Esophagus muscularis mucosa (tissue), 4 donors: ENCODE data around the gene CERS5. TPM values are rescaled to one million over a fixed set of nuclear protein-coding genes. Genes with fewer than 3 reads are reported as not detected.
"Not testable (repeated sequence)": the region's sequence is repeated elsewhere in the genome, so short reads cannot be mapped to it uniquely, and the experiment has no call there.

Experiments
- DNase-seq: peaks from one replicate; pipeline ENCODE4 v3.0.0-alpha.2; 2017; ENCODE audit errors: extremely low spot score
- H3K27ac ChIP-seq, 4 donors: fragments of 200-600 bp; sonication (generic); replicated peaks in 1 of 4; 1 replicate in 3 of 4; 2 replicates in 1 of 4; pipeline ENCODE4 v1.5.1; 2016 to 2019; ENCODE audit warnings: mild to moderate bottlenecking in 1 of 4
- H3K27me3 ChIP-seq, 4 donors: fragments of 200-600 bp; sonication (generic); one replicate each; pipeline versions ENCODE4 v1.5.1 to v1.6.0; 2016 to 2019
- H3K36me3 ChIP-seq, 4 donors: fragments of 200-600 bp; sonication (generic); one replicate each; pipeline ENCODE4 v1.5.1; 2016 to 2019
- H3K4me1 ChIP-seq, 4 donors: fragments of 200-600 bp; sonication (generic); one replicate each; pipeline ENCODE4 v1.5.1; 2016 to 2019
- H3K4me3 ChIP-seq, 4 donors: fragments of 200-600 bp; sonication (generic); 1 replicate in 2 of 4; 2 replicates in 2 of 4; pipeline ENCODE4 v1.5.1; 2016 to 2019; ENCODE audit warnings: mild to moderate bottlenecking in 4 of 4, moderate library complexity in 1 of 4
- H3K9me3 ChIP-seq, 4 donors: fragments of 200-600 bp; sonication (generic); 1 replicate in 3 of 4; 2 replicates in 1 of 4; pipeline ENCODE4 v1.5.1; 2016 to 2019
- EP300 ChIP-seq: sonication (generic); formaldehyde crosslinking; IDR thresholded peaks from one replicate; pipeline ENCODE4 v1.6.1; 2017; ENCODE audit warnings: antibody characterized with exemption
- POLR2A ChIP-seq: fragments of 450-650 bp; IDR thresholded peaks from one replicate; pipeline ENCODE4 v1.6.1; 2017; ENCODE audit warnings: antibody characterized with exemption, moderate library complexity, mild to moderate bottlenecking, low read depth
- POLR2AphosphoS5 ChIP-seq, 2 donors: sonication (generic); formaldehyde crosslinking; IDR thresholded peaks; one replicate each; pipeline ENCODE4 v1.6.1; 2017; ENCODE audit warnings: antibody characterized with exemption in 2 of 2
- WGBS: methylation state at CpG from one replicate; pipeline ENCODE4 v1.1.5; 2018; 5-methylcytosine and 5-hydroxymethylcytosine counted together
- intact Hi-C: fragments of 100-400 bp; cut with DNase I; formaldehyde crosslinking; loops from one replicate; pipeline ENCODE4 v1.15.1; 2023
- total RNA-seq, 4 donors: library from RNA; depleted of rRNA; stranded (reverse); fragments of >200 nt; gene quantifications; one replicate each; pipeline versions ENCODE4 v1.1.0 to v1.2.1, GENCODE V29; 2016
- TF ChIP-seq, protein P1 (sequence below), 3 experiments: fragments of 200-600 bp in 2 of 3; fragments of 450-650 bp in 1 of 3; sonication (generic) in 2 of 3; IDR thresholded peaks; one replicate each; pipeline ENCODE4 v1.5.1; 2017 to 2019; ENCODE audit warnings: antibody characterized with exemption in 3 of 3, mild to moderate bottlenecking in 2 of 3, moderate library complexity in 1 of 3

Gene CERS5
- total RNA-seq, 4 donors from 2014 or later, result 23.0 to 33.6 (median 27.5) TPM

GRCh38 chr12:50156641-50157040, 10.5 kb downstream of the CERS5 start:
- DNase-seq, result no peak
- TF ChIP-seq, protein P1, sequence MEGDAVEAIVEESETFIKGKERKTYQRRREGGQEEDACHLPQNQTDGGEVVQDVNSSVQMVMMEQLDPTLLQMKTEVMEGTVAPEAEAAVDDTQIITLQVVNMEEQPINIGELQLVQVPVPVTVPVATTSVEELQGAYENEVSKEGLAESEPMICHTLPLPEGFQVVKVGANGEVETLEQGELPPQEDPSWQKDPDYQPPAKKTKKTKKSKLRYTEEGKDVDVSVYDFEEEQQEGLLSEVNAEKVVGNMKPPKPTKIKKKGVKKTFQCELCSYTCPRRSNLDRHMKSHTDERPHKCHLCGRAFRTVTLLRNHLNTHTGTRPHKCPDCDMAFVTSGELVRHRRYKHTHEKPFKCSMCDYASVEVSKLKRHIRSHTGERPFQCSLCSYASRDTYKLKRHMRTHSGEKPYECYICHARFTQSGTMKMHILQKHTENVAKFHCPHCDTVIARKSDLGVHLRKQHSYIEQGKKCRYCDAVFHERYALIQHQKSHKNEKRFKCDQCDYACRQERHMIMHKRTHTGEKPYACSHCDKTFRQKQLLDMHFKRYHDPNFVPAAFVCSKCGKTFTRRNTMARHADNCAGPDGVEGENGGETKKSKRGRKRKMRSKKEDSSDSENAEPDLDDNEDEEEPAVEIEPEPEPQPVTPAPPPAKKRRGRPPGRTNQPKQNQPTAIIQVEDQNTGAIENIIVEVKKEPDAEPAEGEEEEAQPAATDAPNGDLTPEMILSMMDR (IDR thresholded peaks at IDR 0.05), result no peak
- H3K27ac ChIP-seq, result no peak overlapping the region
- no peak overlapping the region for H3K4me3 ChIP-seq
- H3K9me3 ChIP-seq, result no peaks in the 10 kb centered on the region
- intact Hi-C loops, result no loop called here
- peaks cover 0 to 4% (median 1%) of the 10 kb centered on the region in 4 donors for H3K4me1 ChIP-seq
- H3K27me3 ChIP-seq, result no peaks in the 10 kb centered on the region
- peaks cover 0 to 8% (median 3%) of the 10 kb centered on the region in 4 donors for H3K36me3 ChIP-seq

GRCh38 chr12:50154947-50155346, 12.2 kb downstream of the CERS5 start:
- H3K27me3 ChIP-seq, H3K4me1 ChIP-seq, intact Hi-C loops, H3K4me3 ChIP-seq, H3K36me3 ChIP-seq, DNase-seq, H3K27ac ChIP-seq, H3K9me3 ChIP-seq: not testable (repeated sequence)
- 90% methylated on average over 5 of the region's 5 CpGs for WGBS

- peaks cover 0 to 8% (median 3%) of the 10 kb centered on the region in 4 donors for H3K36me3 ChIP-seq
- no peaks in the 10 kb centered on the region for H3K9me3 ChIP-seq
- H3K27ac ChIP-seq, result no peak overlapping the region
- no peak for TF ChIP-seq EP300
- H3K4me3 ChIP-seq, result no peak overlapping the region
- intact Hi-C loops, result no loop called here
- H3K27me3 ChIP-seq, result no peaks in the 10 kb centered on the region
- no peak for DNase-seq
- WGBS, result 67% methylated on average over 1 of the region's 1 CpG
- peaks cover 0 to 12% (median 3%) of the 10 kb centered on the region in 4 donors for H3K4me1 ChIP-seq
Observed at GRCh38 chr12:50151047-50151687, 16.0 kb downstream of the CERS5 start.

- no peaks in the 10 kb centered on the region for H3K9me3 ChIP-seq
- peaks cover 0 to 12% (median 3%) of the 10 kb centered on the region in 4 donors for H3K4me1 ChIP-seq
- TF ChIP-seq EP300 (no peak), POLR2A (no peak), POLR2AphosphoS5 (IDR thresholded peaks at IDR 0.05) (no peak)
- TF ChIP-seq, protein P1 (IDR thresholded peaks at IDR 0.05), result no peak
- no peaks in the 10 kb centered on the region for H3K27me3 ChIP-seq
- no peak for DNase-seq
- peaks cover 0 to 8% (median 3%) of the 10 kb centered on the region in 4 donors for H3K36me3 ChIP-seq
- H3K4me3 ChIP-seq, result no peak overlapping the region
- intact Hi-C loops, result no loop called here
- H3K27ac ChIP-seq, result no peak overlapping the region
- 74% methylated on average over 3 of the region's 3 CpGs for WGBS
Observed at GRCh38 chr12:50149311-50149710, 17.9 kb downstream of the CERS5 start.

DNA sequence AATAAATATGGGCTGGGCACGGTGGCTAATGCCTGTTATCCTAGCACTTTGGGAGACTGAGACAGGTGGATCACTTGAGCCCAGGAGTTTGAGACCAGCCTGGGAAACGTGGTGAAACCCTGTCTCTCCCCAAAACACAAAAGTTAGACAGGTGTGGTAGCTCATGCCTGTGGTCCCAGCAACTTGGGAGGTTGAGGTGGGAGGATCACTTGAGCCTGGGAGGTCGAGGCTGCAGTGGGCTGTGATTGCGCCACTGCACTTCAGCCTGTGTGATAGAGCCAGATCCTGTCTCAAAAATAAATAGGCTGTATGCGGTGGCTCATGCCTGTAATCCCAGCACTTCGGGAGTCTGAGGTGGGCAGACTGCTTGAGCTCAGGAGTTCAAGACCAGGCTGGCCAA, 19.2 kb downstream of the CERS5 start:
- WGBS, result 94% methylated on average over 6 of the region's 6 CpGs

GRCh38 chr12:50147281-50147680, 19.9 kb downstream of the CERS5 start:
- TF ChIP-seq, protein P1 (IDR thresholded peaks at IDR 0.05), result no peak
- TF ChIP-seq POLR2A (no peak), EP300 (no peak), POLR2AphosphoS5 (IDR thresholded peaks at IDR 0.05) (no peak)
- 96% methylated on average over 4 of the region's 4 CpGs for WGBS
- Histone ChIP-seq H3K4me1 (peaks cover 0 to 12% (median 3%) of the 10 kb centered on the region in 4 donors), H3K4me3 (no peak overlapping the region), H3K9me3 (no peaks in the 10 kb centered on the region), H3K27me3 (no peaks in the 10 kb centered on the region), H3K27ac (no peak overlapping the region), H3K36me3 (peaks cover 0 to 13% (median 0%) of the 10 kb centered on the region in 4 donors)
- intact Hi-C loops, result no loop called here
- DNase-seq, result no peak

More for the DNA sequence above, 19.2 kb downstream of the CERS5 start:
- H3K4me1 ChIP-seq, result peaks cover 0 to 12% (median 3%) of the 10 kb centered on the region in 4 donors
- H3K27me3 ChIP-seq, H3K27ac ChIP-seq, H3K9me3 ChIP-seq, intact Hi-C loops, DNase-seq, H3K4me3 ChIP-seq: not testable (repeated sequence)
- peaks cover 0 to 11% (median 0%) of the 10 kb centered on the region in 4 donors for H3K36me3 ChIP-seq
